ENCODE results near the gene CCDC106.

Gene CCDC106

GRCh38 chr19:55663846-55664536, 16.0 kb downstream of the CCDC106 start:
- no peak overlapping the region for H3K4me2 ChIP-seq
- peaks cover 94% of the 10 kb centered on the region for H3K79me2 ChIP-seq (ENCODE audit: insufficient read depth, low read depth)
- TF ChIP-seq CTCF (conservative IDR thresholded peaks at IDR 0.05; ENCODE audit: low read depth, low read length): no peak
- no peak overlapping the region for H3K27ac ChIP-seq
- no peak overlapping the region for H2AFZ ChIP-seq (ENCODE audit: low read depth)
- no peaks in the 10 kb centered on the region for H3K4me1 ChIP-seq (ENCODE audit: low read depth, poor library complexity, severe bottlenecking)
- peaks cover 18% of the 10 kb centered on the region; the same call in 1 of the 2 replicates for H3K36me3 ChIP-seq (ENCODE audit: insufficient read depth)
- no peak overlapping the region for H3K4me3 ChIP-seq (IDR thresholded peaks at IDR 0.05; ENCODE audit: insufficient read depth, low read depth, low read length)
- H3K9ac ChIP-seq: no peak overlapping the region
- H3K27me3 ChIP-seq (ENCODE audit: insufficient read depth, low read depth): no peaks in the 10 kb centered on the region
- peaks cover 14% of the 10 kb centered on the region for H4K20me1 ChIP-seq (ENCODE audit: insufficient read depth)

- peaks cover 11% of the 10 kb centered on the region; the same call in 1 of the 2 replicates for H4K20me1 ChIP-seq (ENCODE audit: insufficient read depth)
- peaks cover 14% of the 10 kb centered on the region; the same call in 1 of the 2 replicates for H3K36me3 ChIP-seq (ENCODE audit: insufficient read depth)
- TF ChIP-seq CTCF (conservative IDR thresholded peaks at IDR 0.05; ENCODE audit: low read depth, low read length): no peak
Measured at GRCh38 chr19:55666343-55667005, 18.5 kb downstream of the CCDC106 start.

GRCh38 chr19:55667006-55667381, 19.0 kb downstream of the CCDC106 start:
- Histone ChIP-seq H3K4me3 (IDR thresholded peaks at IDR 0.05; ENCODE audit: insufficient read depth, low read depth, low read length) (no peak overlapping the region), H2AFZ (ENCODE audit: low read depth) (no peak overlapping the region), H3K27me3 (ENCODE audit: insufficient read depth, low read depth) (no peaks in the 10 kb centered on the region), H4K20me1 (ENCODE audit: insufficient read depth) (peaks cover 11% of the 10 kb centered on the region; the same call in 1 of the 2 replicates), H3K4me1 (ENCODE audit: low read depth, poor library complexity, severe bottlenecking) (no peaks in the 10 kb centered on the region), H3K4me2 (no peak overlapping the region), H3K36me3 (ENCODE audit: insufficient read depth) (peaks cover 12% of the 10 kb centered on the region; the same call in 1 of the 2 replicates), H3K9ac (no peak overlapping the region), H3K27ac (no peak overlapping the region), H3K79me2 (ENCODE audit: insufficient read depth, low read depth) (peaks cover 89% of the 10 kb centered on the region)
- no peak for TF ChIP-seq CTCF (conservative IDR thresholded peaks at IDR 0.05; ENCODE audit: low read depth, low read length)

More at GRCh38 chr19:55666343-55667005, 18.5 kb downstream of the CCDC106 start:
- H3K79me2 ChIP-seq (ENCODE audit: insufficient read depth, low read depth): peaks cover 89% of the 10 kb centered on the region
- H3K9ac ChIP-seq: no peak overlapping the region
- H3K4me1 ChIP-seq (ENCODE audit: low read depth, poor library complexity, severe bottlenecking): no peaks in the 10 kb centered on the region
- H3K27ac ChIP-seq: no peak overlapping the region
- H3K27me3 ChIP-seq (ENCODE audit: insufficient read depth, low read depth): no peaks in the 10 kb centered on the region
- no peak overlapping the region for H2AFZ ChIP-seq (ENCODE audit: low read depth)
- no peak overlapping the region for H3K4me2 ChIP-seq
- no peak overlapping the region for H3K4me3 ChIP-seq (IDR thresholded peaks at IDR 0.05; ENCODE audit: insufficient read depth, low read depth, low read length)

- TF ChIP-seq CTCF (conservative IDR thresholded peaks at IDR 0.05; ENCODE audit: low read depth, low read length): no peak
- Histone ChIP-seq H3K27me3 (ENCODE audit: insufficient read depth, low read depth) (no peaks in the 10 kb centered on the region), H4K20me1 (ENCODE audit: insufficient read depth) (peaks cover 11% of the 10 kb centered on the region; the same call in 1 of the 2 replicates), H3K79me2 (ENCODE audit: insufficient read depth, low read depth) (peaks cover 90% of the 10 kb centered on the region), H3K4me3 (IDR thresholded peaks at IDR 0.05; ENCODE audit: insufficient read depth, low read depth, low read length) (no peak overlapping the region), H3K36me3 (ENCODE audit: insufficient read depth) (peaks cover 12% of the 10 kb centered on the region; the same call in 1 of the 2 replicates), H3K4me1 (ENCODE audit: low read depth, poor library complexity, severe bottlenecking) (no peaks in the 10 kb centered on the region), H2AFZ (ENCODE audit: low read depth) (no peak overlapping the region), H3K4me2 (no peak overlapping the region), H3K9ac (no peak overlapping the region), H3K27ac (no peak overlapping the region)
Measured at GRCh38 chr19:55667511-55667910, 19.5 kb downstream of the CCDC106 start.

All from KMS-11 (cell line).